DMS79 treated with DMSO at 0.1 percent for 48 hours (cell line): ENCODE measurements around the gene CAMKK2.
"Not testable (repeated sequence)": the region's sequence is repeated elsewhere in the genome, so short reads cannot be mapped to it uniquely, and the experiment has no call there.

Experiments used
- DNase-seq: peaks from one replicate; lab custom pipeline; 2025; lab: John Stamatoyannopoulos, UW

The CAMKK2 gene

DNA sequence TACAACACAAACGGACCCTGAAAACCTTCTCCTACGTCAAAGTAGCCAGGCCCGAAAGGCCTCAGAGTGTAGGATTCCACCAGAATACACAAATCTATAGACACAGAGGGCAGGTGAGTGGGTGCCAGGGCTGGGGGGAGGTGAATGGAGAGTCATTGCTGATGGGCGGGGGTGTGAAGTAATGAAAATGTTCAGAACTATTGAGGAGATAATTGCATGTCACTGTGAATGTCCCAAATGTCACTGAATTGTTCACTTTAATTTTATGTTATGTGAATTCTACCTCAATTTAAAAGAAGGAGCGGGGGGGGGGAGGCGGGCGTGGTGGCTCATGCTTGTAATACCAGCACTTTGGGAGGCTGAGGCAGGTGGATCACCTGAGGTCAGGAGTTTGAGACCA, 50.6 kb downstream of the CAMKK2 start:
- DNase-seq: no peak

DNA sequence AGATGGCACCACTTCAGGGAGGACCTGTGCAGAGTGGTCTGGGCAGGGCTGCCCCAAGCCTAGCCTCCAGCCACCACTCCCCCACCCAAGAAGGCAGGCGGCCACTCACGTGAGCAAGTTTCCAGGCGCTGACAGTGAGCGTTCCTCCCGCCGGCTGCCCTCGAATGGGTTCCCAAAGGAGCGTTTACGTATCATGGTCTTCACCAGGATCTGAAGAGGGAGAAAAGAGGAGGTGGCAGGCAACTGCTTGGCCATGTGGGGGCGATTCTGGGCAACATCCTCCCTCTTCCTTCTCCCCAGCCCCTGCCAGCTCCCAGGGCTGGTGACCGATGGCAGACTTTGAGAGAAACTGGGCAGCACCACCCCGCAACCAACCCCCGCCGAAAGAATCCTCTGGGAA, 51.5 kb downstream of the CAMKK2 start:
- no peak for DNase-seq

DNA sequence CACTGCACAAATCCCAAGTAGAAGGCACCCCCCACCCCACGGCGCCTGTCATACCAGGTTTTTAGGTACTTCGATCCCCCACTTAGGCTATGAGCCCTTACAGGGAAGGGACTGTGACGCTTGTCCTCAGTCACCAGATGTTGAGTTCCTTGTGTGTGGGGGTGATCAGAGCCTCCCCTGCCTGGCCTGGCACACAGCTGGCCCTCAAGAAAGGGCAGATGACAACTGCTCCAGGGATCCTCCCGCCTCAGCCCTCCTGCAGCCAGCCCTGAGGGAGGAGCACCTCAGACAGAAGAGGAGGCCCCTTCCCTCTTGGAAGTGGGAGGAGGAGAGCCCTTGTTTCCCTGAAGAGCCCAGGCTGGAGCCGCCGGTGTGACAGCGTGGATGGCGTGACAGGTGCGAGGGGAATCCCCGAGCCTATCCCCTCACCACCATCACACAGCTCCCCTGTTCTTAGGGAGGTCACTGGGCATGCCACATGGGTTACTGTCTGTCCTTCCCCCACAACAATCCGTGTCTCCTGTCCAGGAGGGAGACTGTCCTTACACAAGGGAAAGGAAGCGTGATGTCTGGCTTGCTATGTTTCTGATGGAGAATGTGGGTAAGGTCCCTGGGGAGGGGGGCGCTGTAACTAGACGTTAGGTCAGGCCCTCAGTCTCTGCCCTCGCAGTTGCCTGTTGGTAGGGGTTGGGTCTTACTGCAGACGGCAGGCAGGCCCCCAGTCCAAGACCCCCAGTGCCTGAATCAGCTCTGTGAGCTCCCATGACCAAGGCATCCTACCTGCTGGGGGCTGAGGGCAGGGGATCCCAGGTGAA, 55.1 kb downstream of the CAMKK2 start:
- peak; percentile 9 for DNase-seq

DNA sequence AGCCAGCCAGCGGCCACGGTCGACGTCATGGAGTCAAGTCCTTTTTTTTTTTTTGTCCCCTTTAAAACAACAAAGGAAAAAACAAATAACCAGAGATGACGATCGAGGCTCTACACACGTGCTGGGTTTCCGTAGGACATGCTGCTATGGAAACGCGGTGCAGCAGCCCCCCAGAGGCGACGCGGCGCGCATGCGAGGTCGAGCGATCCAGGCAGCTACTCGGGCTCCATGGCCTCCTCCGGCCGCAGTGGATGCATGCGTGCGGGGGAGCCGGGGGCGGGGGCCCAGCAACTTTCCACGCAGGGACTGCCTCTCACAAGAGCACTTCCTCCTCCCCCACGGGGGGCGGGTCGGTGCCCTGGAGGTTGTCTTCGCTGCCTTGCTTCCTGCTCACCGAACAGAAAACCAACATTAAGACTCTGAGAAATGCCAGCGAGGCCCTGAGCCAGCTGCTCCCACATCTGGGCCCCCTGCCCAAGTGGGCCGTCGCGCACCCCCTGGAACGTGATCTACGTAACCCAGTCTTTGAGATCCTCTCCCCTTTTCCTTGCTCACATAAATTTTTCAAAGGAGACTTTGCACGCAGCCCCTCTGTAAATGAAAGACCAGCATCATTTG, 55.9 kb downstream of the CAMKK2 start:
- DNase-seq: no peak

DNA sequence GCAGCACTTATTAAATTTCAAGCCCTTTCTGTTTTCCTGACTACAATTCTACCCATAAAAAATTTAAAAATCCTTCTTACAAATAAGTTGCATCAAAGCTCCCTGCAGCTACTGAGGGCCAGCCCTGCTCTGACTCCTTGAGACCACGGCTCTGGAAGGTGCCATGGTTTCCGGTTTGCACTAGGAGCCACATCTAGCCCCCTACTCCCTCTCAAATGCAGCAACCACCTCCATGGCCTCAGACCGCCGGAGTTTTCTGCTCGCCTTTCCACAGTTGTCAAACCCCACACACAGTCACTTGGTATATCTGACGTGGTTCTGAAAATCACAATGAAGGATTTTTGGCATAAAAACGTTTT, 56.5 kb downstream of the CAMKK2 start:
- DNase-seq: no peak

DNA sequence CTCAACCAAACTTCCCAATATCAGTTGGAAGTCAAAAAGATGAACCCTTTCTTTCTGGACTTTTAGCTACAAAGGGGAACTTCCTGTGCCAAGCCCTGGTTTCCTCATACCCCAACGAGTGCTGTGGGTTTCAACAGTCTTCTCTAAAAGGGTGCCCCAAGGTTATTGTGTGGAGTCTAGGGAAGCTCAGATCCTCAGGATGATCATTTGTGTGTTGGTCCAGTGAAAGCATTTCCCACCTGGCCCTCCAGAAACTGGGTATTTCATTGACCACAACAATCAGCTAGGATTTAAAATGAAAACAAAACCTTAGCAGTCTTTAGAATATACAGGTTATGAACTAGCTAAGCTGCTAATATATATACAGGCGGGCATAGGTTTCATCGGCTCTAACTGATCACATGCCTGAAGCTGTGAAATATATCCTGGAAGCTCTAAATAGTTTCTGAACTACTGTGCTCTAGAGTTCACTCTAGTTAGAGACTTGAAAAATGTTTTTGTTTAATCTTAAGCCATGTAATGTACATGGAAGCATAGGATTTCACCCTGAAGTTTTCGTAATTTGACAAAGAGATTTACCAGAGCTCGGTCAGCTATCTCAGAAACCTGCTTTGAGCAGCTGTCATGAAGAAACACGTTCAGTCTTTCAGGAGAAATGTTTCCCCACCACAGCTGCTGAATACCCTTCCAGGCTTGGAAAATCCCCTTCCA, 57.0 kb downstream of the CAMKK2 start:
- DNase-seq: no peak

DNA sequence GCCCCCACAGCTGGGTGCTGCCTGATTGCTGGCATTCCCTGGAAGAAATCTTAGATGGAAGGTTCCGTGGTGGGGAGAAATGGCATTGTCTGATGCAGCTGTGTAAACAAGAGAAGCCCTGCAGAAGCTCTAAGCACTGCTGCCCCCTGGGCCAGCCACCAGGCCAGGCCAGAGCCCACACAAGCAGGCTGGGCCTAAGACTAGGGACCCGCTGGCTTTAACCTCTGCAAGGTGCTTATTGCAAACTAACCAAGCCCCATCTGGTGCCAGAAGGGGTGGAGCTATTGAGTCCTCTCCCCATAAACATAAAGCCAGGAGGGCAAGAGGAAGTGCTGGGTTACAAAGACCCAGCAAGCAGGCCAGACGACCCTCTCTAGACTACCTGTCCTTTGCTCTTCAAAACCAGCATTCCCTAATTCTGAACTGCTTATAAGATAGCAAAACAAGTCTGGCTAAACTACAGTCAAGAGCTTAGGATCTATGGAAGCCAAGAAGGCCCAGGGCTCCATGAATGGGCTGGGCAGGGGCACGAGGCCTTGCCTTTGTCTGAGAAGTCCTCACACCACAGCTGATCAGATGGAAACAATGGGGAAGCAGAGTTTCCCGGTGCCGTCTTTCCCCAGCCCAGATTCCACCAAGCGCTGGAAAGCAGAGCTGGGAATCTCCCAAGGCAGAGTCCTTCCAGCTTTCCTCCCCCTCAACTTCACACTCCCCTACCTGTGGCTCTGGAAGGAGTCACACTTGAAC, 57.7 kb downstream of the CAMKK2 start:
- DNase-seq: peak; percentile 89

DNA sequence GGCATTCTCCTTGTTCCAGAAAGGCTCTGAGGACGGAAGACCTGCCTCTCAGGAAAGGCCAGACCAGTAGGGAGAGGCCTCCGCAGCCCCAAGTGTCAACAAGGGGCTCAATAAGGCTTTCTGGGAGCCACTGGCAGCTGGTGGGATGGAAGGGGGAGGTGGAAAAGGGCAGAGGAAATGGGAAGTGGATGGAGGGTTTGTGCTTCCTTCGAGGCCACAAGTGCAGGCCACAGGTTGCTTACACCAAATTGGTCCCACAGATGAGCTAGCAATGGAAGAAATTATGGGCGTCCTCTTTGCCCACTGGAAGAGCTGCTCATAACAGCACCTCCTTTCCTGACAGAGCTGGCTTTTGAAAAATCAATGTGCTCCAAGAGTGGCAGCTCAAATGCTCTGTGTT, 58.4 kb downstream of the CAMKK2 start:
- no peak for DNase-seq

DNA sequence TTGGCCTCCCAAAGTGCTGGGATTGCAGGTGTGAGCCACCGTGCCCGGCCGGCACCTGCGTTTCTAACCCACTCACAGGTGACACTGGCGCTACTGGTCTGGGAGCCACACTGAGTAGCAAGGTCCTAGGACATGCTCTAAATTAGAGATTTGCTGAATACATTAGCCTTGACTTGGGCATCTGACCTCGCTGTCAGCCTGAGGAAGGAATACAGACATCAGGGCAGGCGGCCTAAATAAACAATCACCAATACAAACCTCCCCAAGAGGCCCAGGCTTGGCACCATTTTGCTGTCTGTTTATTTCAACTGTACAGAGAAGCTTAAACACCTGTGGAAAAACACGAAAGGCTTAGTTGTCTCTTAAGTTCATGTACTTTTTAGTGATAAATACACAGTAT, 59.1 kb downstream of the CAMKK2 start:
- no peak for DNase-seq

DNA sequence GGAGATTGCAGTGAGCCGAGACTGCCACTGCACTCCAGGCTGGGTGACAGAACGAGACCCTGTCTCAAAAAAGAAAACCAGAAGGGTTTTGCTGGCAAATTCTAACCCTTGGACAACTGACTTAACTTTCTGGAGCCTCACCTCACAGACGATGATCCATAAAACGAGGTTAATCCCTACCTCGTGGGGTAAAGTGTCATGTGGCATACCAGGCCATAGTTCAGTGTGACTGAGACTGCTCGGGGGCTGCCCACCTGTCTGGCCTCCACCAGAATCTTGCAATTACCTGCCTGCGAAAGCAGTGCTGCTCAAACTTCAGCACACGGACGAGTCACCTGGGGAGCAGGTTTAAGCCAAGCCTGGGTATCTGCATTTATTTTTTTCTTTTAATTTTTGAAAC, 59.7 kb downstream of the CAMKK2 start:
- DNase-seq: no peak

DNA sequence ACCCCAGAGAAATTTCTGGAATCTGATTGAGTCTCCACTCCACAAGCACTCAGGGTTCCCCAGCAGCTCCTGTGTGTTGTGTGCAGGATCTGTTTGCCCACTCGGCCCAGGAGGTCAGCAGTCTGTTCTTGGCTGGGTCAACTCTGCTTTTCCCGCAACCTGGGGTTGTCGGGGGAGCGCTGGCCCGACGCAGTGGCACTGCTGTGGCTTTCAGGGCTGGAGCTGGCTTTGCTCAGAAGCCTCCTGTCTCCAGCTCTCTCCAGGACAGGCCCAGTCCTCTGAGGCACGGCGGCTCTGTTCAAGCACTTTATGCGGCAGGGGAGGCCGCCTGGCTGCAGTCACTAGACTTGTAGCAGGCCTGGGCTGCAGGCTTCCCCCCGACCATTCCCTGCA, 62.9 kb downstream of the CAMKK2 start:
- DNase-seq: no peak

DNA sequence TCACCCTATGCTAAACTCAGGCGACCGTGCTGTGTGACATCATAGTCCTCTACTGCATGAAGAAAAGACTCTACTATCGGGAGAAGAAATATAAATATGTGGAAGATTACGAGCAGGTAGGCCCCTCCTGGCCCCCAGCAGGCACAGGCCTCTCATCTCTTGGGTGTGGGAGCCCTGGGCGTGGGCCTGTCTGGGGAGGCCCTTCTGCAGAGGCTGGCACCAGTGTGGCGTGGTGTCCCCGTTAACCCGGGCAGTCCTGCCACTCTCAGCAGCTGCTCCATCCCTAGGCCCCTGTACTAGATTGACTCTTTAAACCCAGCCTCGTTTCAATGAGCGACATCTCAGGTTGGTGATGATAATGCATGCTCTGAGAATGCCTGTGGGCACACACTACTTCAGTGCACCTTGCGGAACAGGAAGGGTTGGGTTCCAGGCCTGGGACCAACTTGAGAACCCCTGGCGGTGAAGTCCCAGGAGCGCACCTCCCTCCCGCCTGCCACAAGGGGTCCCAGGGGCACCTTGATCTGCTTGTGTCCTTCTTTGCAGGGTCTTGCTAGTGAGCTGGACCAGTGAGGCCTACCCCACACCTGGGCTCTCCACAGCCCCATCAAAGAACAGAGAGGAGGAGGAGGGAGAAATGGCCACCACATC, 63.4 kb downstream of the CAMKK2 start:
- no peak for DNase-seq

DNA sequence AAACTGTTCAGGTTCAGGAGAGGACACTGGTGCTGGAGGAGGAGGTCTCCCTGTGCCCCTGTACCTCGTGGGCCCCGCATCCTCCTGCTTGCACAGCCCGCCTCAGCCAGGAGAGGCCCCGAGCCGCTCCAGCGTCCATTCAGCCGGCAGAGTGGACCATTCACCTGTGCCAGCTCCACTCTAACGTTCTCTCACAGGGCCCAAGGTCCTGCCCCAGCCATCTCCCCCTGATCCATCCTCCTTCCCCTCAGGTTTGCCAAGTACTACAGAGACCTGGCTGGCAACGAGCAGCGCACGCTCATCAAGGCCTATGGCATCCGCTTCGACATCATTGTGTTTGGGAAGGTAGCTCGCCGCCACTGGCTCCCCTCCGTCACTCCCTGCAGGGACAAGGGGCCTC, 64.3 kb downstream of the CAMKK2 start:
- no peak for DNase-seq

DNA sequence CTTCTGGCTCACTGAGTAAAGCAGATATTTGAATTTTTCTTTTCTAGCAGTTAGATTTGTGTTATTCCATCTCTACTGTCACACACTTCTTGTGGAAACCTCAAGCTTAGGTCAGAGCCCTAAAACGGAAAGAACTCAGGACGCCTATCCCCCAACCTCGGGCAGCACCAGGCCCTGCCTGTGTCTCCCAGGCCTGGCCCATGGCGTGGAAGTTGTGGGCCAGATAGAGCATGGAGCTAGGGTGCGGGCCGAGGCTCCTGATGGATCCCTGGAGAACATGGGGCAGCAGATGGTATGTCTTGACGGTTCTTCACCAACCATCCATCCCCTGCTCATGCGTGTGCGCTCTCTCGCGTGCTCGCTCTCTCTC, 66.0 kb downstream of the CAMKK2 start:
- no peak for DNase-seq

DNA sequence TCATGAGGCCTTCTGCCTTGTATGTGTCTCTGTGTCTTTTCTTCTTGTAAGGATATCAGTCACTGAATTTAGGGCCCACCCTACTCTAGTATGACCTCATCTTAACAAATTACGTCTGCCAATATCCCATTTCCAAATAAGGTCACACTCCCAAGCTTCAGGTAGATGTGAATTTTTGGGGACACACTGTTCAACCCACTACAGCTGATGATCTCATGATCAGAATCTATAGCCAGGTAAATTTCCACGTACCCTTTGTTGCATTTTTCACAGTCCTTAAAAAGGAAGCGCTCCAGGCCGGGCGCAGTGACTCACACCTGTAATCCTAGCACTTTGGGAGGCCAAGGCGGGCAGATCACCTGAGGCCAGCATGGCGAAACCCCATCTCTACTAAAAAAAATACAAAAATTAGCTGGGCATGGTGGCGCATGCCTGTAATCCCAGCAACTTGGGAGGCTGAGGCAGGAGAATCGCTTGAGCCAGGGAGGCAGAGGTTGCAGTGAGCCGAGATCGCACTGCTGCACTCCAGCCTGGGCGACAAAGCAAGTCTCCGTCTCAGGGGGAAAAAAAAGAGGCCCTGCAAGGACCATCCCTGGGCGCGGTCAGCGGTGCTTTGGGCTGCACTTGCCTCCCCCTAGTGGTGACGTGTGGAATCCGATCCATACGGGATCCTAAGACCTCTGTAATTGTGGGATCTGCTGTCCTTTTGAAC, 66.5 kb downstream of the CAMKK2 start:
- DNase-seq: not testable (repeated sequence)

DNA sequence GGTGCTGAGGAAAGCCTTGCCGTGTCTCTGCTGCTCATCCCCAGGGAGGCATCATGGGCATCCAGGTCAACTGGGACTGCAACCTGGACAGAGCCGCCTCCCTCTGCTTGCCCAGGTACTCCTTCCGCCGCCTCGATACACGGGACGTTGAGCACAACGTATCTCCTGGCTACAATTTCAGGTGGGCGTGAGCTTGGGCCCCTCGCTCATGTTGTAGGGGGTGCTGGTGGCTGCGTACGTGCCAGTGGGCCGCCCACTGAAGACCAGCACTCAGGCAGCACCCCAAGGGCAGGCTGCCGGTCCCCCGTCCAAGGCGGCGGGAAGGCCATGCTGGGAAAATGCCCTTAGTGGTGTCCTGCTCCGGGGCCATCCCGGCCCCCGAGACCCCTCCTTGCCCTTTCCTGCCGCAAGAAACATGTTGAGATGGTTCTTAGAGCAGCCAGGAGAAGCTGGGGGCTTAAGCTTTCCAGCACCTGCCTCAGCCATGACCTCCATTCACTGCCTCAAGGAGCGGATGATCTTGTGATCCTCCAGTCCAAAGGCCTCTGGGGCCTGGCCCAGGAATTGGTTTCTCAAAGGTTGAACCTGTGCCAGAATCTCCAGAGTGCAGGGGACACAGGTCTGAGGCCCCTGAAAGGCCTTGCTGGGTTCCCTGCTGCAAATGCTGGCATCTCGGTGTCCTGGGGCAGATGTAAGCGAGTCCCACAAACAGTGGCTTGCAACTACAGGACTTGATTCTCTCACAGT, 67.4 kb downstream of the CAMKK2 start:
- DNase-seq: no peak

DNA sequence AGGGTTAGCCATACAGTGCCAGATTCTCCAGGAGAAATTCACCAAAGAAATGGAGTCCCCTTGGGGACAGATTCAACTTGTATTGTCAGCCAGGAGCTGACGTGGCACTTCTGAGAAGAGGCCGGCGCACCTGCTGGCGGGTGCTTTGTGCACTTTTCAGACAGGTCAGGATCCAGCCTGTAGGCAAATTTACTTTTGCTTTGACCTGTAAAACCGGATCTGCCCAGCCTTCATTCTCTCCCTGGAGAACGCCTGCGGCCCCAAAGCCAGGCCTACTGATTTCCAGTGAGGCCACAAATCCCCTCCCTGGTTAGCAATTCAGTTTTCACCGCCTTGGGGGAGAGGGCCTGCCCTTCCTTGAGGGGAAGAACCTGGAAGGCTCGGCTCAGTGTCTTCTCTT, 69.2 kb downstream of the CAMKK2 start:
- peak; percentile 79 for DNase-seq

DNA sequence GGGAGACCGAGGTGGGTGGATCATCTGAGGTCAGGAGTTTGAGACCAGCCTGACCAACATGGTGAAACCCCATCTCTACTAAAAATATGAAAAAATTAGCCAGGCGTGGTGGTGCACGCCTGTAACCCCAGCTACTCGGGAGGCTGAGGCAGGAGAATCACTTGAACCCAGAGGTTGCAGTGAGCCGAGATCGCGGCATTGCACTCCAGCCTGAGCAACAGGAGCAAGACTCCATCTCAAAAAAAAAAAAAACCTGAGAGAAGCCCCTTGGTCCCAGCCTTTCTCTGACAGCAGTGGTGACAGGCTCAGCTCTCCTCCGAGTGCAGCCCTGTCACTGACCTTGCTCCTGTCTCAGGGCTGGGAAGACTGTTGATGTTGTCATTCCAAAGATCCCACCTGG, 69.6 kb downstream of the CAMKK2 start:
- DNase-seq: not testable (repeated sequence)

DNA sequence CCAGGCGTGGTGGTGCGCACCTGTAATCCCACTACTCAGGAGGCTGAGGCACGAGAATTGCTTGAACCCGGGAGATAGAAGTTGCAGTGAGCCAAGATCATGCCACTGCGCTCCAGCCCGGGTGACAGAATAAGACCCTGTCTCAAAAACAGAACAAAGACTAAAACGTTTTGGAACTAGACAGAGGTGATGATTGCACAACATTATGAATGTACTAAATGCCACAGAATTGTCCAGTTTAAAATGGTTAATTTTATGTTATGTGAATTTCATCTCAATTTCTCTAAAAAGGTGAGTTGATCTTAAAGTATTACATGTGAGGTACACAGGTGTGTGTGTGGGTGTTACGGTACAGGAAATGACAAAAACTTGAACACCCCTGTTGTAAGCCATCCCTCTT, 70.1 kb downstream of the CAMKK2 start:
- no peak for DNase-seq

DNA sequence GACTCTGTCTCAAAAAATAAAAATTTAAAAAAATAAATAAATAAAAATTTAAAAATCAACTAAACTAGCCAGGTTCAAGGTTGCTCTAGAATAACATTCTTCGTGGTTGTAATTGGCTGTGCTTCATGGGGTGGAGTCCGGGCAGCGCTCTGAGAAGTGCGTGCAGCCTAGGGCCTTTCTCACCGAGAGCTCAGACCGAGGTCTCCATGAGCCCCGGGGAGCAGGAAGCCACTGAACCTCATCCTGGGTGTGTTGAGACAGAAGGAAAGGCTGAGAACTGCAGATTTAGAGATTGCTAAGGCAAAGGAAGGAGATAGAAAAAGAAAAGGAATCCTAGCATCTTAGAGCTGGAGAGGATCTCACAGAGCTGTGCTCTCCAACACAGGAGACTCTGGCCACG, 71.9 kb downstream of the CAMKK2 start:
- DNase-seq: no peak
